Astrocyte of the hippocampus (primary cell): ENCODE results near the gene BTBD2.

Experiments used
- DNase-seq: peaks from one replicate; pipeline ENCODE4 v3.0.0; 2011; ENCODE audit warnings: low read depth, low spot score

BTBD2 gene

DNA sequence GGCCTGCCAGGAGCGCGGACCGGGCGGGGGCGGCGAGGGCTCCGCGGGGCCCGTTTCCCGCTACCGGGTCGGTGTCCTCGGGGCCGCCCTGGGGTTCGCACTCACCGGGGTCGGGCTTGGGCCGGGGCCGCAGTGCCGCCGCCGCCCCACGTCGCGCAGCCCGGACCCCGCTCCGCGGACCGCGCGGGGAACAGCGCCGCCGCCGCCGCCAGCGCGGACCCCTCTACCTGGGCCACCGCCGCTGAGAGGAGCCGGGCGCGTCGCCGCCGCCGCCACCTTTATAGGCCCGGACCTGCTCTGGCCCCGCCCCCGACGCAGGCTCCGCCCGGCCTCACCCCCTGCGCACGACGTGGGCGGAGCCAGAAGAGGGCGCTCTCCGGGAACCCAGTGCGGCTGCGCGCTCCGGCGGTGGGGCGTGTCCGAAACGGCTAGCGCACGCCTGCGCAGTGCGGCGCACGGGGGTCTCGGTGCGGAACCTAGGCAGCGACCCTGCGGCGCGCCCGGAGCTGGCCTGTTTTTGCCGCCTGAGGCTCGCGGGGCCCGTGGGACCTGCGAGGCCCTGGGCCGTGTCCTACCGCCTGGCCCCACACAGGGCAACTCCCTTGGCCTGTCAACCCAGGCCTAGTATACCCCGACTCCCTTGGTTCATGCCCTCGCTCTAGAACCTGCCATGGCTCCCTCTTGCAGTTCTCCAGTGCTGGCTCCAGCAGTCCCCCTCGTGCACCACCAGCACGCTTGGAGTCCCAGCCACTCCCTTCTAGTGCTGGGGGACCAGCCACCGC lies 35.7 kb upstream of the BTBD2 start, which contains the start of gene MKNK2:
TSS of gene MKNK2 (minus strand) at position 254 of the 782 bp plus-strand sequence. CDS start 393 bp downstream, outside the sequence.
- peak; percentile 97 for DNase-seq

- no peak for DNase-seq
Measured at GRCh38 chr19:2050349-2050990, 35.0 kb upstream of the BTBD2 start.

DNA sequence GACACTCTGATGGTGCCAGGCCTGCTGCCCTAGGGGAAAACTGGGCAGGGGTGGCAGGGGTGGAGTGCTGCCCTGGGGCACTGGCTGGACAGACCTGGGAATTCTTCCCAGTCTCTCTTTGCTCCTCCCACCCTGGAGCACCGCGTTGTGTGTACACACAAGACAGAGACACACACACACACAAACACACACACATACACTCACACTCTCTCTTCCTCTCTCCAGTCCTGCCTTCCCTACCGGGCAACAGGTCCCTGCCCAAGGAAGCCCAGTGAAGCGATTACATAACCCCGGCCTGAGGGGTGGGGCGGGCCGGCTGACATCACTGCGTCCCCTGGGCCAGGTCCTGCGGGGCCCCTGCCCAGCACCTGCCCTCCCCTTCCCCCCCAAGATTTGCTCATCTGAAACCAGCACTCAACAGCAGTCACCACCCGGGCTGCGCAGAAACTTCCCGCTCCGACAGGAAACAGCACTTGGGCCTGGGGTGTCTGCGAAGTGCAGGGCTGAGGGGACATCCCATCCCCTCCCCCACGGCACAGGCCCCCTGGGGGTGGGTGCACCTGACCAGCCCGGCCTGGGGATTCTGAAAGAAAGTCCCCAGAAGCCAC lies 34.3 kb upstream of the BTBD2 start:
- peak; percentile 76 for DNase-seq

DNA sequence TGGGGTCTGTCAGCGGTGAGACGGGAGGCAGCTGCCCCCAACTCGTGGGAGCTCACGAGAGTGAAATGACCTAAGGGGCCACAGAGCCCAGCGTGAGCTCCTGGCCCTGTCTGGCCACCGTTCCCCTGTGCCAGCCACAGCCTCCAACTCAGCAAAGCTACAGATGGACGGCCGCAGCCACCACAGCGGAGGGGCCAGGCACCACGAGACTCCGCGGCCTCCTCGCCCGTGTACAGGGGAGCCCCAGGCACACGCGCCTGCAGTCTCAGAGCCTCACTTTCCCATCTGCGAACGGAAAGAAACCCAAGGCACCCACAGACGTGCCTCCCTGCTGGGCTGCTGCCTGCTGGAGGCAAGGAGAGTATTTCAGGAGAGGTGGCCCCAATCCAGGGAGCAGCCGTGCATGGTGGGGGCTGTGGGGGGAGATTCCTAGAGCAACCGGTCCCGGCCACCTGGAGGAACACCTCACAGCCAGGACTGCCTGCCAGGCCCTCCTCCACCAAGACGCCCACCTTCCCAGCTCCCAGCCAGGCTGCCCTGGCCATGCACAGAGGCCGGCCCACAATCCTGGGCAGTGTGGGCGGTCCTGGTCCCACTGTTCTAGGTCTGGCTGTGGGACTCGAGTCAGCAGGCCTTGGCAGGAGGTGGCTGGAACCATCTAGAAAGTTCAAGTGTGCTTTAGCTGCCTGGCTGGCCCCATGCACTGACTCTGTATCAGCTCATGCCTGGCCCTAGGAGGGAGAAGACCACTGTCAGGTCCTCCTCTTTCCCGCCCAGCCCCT lies 33.6 kb upstream of the BTBD2 start:
- DNase-seq, result peak; percentile 66

DNA sequence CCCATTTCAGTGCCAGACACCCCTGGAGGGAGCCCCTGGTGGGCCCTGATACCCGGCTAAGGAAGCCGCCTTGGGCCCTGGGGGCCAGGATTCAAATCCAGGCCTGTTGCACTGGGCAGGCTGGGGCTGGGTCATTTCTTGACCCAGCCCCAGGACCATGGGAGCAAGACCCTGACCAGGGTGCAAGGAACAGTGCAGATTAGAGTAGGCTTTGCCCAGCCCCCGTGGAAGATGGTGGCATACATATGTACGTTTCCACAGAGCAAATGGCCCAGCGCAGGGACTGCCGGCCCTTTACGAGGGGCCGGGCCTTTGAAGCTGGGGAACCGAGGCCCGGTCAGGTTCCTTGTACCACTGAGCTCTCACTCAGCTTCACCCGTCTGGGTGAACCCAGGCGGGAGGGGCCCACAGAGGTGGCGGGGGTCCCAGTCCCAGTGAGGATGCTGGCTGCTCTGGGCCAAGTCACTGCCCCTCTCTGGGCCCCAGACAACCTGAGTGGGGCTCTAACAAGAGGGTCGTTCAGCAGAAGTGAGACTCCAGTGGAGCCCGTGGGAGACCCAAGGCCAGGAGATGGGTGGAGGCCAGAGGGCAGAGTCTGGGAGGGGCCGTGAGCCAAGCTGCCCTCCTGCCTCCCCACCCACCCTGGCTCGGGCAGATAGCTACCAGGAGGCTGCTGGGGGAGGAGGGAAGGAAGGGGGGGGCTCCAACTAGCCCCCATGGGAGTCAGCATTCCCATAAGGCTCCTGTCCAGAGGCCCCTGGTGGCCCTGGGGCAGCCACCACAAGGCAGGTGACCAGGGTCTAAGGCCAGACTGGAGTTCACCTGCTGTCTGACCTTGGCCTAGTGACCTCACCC lies 32.8 kb upstream of the BTBD2 start:
- DNase-seq, result no peak

GRCh38 chr19:2047449-2048103 lies 32.1 kb upstream of the BTBD2 start:
- peak; percentile 71 for DNase-seq

DNA sequence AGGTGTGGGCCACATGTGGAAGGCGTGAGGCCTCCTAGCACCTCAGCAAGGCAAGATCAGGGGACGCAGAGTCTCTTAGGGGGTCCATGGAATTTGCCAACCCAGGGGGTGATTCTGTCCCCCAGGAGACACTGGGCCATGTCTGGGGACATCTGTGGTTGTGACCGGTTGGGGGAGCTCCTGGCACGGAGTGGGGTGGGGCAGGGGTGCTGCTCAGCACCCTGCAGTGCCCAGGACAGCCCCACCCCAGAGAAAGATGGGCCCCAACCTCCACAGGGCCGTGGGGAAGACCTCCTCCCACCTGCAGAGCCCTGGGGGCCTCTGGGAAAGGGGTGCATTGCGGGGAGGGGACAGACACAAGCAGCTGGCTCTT lies 31.5 kb upstream of the BTBD2 start:
- DNase-seq, result no peak

DNA sequence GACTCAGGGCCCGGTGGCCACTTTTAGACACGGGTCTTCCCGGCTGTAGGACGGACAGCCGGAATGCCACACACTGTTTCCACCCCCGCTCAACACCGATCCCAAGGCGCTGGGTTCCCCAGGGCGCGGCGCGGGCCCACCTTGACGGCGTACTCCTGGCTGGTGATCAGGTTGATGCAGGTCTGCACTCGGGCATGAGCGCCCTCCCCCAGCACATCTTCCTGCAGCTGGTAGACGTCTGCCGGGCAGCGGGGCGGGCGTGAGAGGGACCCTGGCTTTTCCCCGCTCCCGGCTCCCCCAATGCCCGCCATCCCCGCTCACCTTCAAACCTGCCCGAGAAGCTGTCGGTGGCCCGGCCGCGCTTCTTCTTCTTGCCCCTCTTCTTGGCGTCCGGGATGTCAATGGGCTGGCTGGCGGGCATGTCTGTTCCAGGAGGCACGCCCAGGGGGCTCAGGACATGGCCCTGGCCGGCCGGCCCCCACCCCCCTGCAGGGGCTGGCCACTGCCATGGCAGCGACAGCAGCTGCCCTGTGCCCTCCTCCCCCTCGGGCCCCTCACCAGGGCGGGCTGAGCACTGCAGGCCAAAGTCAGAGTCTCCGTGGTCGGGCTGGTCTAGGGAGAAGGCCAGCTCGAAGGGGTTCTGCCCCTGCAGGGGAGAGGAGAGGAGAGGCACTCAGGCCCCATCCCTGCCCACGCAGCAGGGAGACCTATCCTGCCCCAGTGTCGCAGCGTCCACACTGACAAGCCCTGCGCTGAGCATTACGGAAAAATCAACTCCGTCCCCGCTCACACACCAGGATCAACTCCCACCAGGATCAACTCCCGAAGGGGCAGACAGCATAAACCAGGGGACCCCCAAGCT lies 30.8 kb upstream of the BTBD2 start:
- no peak for DNase-seq

DNA sequence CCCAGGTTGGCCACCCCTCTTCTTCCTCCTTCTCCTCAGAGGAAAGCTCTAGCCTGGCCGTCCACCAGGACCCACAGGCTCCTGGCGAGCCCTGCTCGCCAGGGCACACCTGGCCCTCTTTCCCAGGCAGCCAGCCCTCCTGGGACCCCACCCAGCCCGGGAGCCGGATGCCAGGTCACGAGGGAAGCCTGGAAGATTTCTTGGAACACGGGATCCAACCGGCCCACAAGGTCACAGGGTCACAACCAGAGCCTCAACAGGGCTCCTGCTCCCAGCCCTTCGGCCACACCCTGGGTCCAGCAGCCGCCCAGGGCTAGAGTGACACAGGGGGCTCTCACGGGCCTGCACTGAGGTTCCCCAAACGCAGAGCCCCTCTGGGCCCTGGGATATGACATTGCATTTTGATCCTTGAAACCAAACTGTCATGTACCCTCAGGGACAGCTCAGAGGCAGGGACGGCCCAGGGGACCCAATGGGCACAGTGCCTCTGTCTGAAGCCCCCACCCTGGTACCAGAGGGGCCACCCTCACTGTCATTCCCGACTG lies 30.1 kb upstream of the BTBD2 start:
- DNase-seq, result no peak

- DNase-seq, result no peak
Measured at GRCh38 chr19:2044709-2045500, 29.4 kb upstream of the BTBD2 start.

DNA sequence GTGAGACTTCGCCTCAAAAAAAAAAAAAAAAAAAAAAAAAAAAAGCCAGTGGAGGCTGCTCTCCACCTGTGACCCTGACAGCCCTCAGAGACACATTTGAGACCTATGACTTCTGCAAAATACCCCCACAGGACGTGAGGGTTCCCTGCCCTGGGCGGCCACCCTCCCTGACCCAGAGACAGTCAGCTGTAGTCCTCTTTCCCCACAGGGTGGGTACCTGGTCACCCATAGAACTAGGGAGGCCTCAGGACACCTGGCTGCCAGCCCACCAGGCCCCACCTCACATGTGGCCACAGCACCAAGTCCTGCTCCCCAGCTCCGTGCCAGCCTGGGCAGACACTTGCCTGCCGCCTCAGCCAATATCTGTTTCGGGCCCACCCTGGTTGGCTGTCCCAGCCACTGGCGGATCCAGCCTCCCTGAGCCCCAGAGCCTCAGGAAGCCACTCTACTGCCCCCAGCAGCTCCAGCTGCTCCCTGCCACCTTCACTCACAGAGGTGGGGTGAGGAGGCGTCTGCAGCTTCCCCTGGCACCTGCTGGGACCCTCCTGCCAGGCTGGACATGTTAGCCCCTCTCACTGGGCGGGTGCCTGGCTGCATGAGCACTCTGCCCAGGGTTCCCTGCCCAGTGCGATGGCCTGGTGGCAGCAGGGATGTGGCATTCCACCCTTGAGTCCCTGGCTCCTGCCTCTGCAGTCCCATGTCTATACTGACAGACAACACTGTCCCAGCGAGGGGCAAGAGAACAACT lies 28.6 kb upstream of the BTBD2 start:
- no peak for DNase-seq

DNA sequence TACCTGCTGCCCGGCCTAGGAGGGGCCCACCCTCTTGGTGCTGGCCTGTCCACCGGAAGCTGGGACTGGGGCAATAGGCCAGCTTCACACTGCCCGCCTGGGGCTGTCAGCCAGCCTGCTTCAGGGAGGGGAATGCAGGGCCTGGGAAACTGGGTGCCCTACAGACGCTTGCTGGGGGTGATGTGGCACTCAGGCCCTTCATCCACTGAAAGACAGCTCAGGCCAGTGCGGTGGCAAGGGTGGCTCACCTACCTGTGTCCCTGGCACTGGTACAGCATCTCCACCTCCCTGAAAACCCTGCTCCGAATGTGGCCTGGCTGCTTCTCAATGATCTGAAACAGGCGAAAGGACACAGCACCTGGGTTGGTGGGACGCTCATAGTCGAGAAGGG lies 27.7 kb upstream of the BTBD2 start:
- no peak for DNase-seq

DNA sequence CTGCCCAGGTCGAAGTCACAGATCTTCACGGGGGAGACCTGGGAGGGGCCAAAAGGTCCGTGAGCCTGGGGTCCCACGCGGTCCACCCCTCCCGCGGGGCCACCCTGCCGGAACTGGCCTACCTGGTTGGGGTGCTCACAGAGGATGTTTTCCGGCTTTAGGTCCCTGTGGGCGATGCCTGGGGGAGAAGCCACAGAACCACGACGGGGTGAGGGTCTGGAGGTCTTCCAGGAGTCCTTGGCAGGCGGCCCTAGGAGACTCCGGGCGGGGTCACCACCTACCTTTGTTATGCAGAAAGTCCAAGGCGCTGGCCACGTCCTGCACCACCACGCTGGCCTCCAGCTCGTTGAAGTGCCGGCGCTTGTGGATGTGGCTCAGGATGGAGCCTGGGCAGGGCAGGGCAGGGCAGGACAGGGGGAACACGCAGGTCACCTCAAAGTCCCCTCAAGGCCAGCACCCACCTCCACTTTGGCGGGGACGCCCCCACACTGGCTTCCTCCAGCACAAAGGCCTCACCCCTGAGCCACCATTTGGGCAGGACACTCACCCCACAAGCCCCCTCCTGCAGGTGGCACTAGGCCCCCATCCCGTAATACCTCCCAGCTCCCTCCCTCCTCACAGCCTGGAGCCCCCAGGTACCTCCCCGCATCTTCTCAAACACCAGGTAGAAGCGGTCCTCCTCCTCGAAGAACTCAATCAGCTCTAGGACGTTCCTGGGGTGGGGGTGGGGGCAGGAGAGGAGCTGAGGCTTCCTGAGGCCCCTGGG lies 27.2 kb upstream of the BTBD2 start:
- DNase-seq, result peak; percentile 77

GRCh38 chr19:2041683-2042484 lies 26.4 kb upstream of the BTBD2 start:
- peak; percentile 98 for DNase-seq

DNA sequence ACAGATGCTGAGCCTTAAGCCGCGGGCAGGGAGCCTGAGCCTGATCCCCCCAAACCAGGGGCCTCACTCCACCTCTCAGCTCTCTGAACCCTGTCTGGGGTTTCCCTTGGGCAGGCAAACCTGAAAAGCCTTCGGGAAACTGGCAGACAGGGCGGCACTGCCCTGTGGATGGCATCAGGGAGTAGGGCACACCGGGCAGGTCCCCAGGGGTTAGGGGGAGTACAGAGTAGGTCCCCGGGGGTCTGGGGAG lies 25.8 kb upstream of the BTBD2 start:
- DNase-seq, result no peak

GRCh38 chr19:2040647-2041432 lies 25.3 kb upstream of the BTBD2 start:
- no peak for DNase-seq
